Heart right ventricle (tissue), 16 donors: Measurements from ENCODE around the gene USB1. TPM values are rescaled to one million over a fixed set of nuclear protein-coding genes. Genes with fewer than 3 reads are reported as not detected.
"Not testable (repeated sequence)": the region's sequence is repeated elsewhere in the genome, so short reads cannot be mapped to it uniquely, and the experiment has no call there.

ENCODE experiments used
- ATAC-seq, 8 donors: fragments of 200-7000 bp; cut with Tn5 transposase; one replicate each; pipeline ENCODE4 v1.9.1; 2020; ENCODE audit warnings: mild to moderate bottlenecking in 8 of 8, moderate library complexity in 8 of 8, moderate number of reproducible peaks in 1 of 8
- DNase-seq, 2 donors: peaks; one replicate each; pipeline ENCODE4 v3.0.0-alpha.2; 2020
- H3K27ac ChIP-seq, 10 donors: fragments of 200-600 bp; sonication (generic) in 2 of 10; one replicate each; pipeline versions ENCODE4 v1.5.0 to v1.8.0; 2020 to 2022; ENCODE audit warnings: mild to moderate bottlenecking in 3 of 10
- H3K27me3 ChIP-seq, 7 donors: fragments of 200-600 bp; one replicate each; pipeline ENCODE4 v1.8.0; 2021 to 2022; ENCODE audit warnings: mild to moderate bottlenecking in 2 of 7
- H3K36me3 ChIP-seq, 9 donors: fragments of 200-600 bp; sonication (generic) in 1 of 9; one replicate each; pipeline versions ENCODE4 v1.5.0 to v1.8.0; 2020 to 2022; ENCODE audit warnings: mild to moderate bottlenecking in 2 of 9
- H3K4me1 ChIP-seq, 9 donors: fragments of 200-600 bp; sonication (generic) in 1 of 9; one replicate each; pipeline versions ENCODE4 v1.5.0 to v1.8.0; 2020 to 2022; ENCODE audit warnings: mild to moderate bottlenecking in 4 of 9
- H3K4me3 ChIP-seq, 10 donors: fragments of 200-600 bp; sonication (generic) in 2 of 10; one replicate each; pipeline versions ENCODE4 v1.5.0 to v1.8.0; 2020 to 2022; ENCODE audit warnings: mild to moderate bottlenecking in 7 of 10, moderate library complexity in 2 of 10
- H3K9me3 ChIP-seq, 11 donors: fragments of 200-600 bp in 10 of 11; sonication (generic) in 2 of 11; one replicate each; pipeline versions ENCODE4 v1.5.0 to v1.8.0; 2013 to 2022; ENCODE audit warnings: mild to moderate bottlenecking in 2 of 11, control low read depth in 1 of 11, moderate library complexity in 1 of 11
- CTCF ChIP-seq, 9 donors: fragments of 200-600 bp; sonication (generic) in 2 of 9; IDR thresholded peaks; one replicate each; pipeline versions ENCODE4 v1.5.0 to v1.8.0; 2021 to 2022; ENCODE audit warnings: antibody characterized with exemption in 9 of 9, mild to moderate bottlenecking in 5 of 9, moderate library complexity in 1 of 9
- WGBS, 2 donors: extraction: QIAGEN DNeasy Blood & Tissue Kit; methylation state at CpG; one replicate each; pipeline ENCODE4 v1.1.7; 2013; ENCODE audit warnings: inconsistent platforms in 1 of 2; 5-methylcytosine and 5-hydroxymethylcytosine counted together
- intact Hi-C, 10 donors: fragments of 100-400 bp; cut with DNase I; formaldehyde crosslinking; loops; one replicate each; pipeline versions ENCODE4 v1.11.1 to v1.14.2; 2022
- polyA plus RNA-seq, 2 donors: library from polyadenylated mRNA; stranded (reverse); fragments of 200-250 nt; gene quantifications; one replicate each; pipeline ENCODE4 v1.2.3, GENCODE V29; 2013
- total RNA-seq, 10 donors: library from RNA; stranded (reverse); fragmentation: NEBNext Ultra II Directional in 3 of 10; extraction: Animal tissue kit (Norgen Biotek cat#: 25700) in 3 of 10; gene quantifications; one replicate each; pipeline versions ENCODE4 v1.2.1 to v1.2.4, GENCODE V29; 2021 to 2023
- donor health status: Arrhythmogenic right ventricular cardiomyopathy.
- donor health status: ischemic (EF 13 %, LVEDD 7.1; RV severe dilation, severe dysfunction).
- donor health status: healthy with polysubstance abuse.
- donor health status: DM: no; HTN: yes; CAD: no.
- donor health status: DM: no; HTN: no; CAD: no.
- donor health status: ischemic (EF 25% LVEDD 6.9; RV normal size, moderate dysfunction).
- donor health status: ischemic (EF 25% LVEDD 5.7; RV mildly dilated, moderate dysfunction).
- donor health status: healthy.
- donor health status: DM: yes; HTN: yes; CAD: no.
- donor health status: Ischemic cardiomyopathy.
- donor health status: ischemic (EF 35%, LVEDD 5.7; RV mildly dilated, moderate dysfunction).
- donor health status: nonischemic (EF 11% LVEDD 7.7; RV severe dilation, severe dysfunction).
- donor health status: DM: yes; HTN: yes; CAD: no.
- donor health status: PGD.
- donor health status: ischemic (EF 29% LVEDD 5.4; RV normal size, mild dysfunction).
- donor health status: nonischemic (EF 23%, LVEDD 6.1; RV moderate dilation, normal function).

Gene USB1
- total and polyA plus RNA-seq, 12 donors = 21.1 to 44.3 (median 31.5) TPM

- ATAC-seq (no peak), DNase-seq (no peak)
- no peak for TF ChIP-seq CTCF (IDR thresholded peaks at IDR 0.05)
- H3K36me3 ChIP-seq = no peaks in the 10 kb centered on the region
- intact Hi-C loops = no loop called here
- WGBS, 2 donors = 76 to 88% methylated on average over 4 of the region's 4 CpGs
- H3K4me3 ChIP-seq = no peak overlapping the region
- no peaks in the 10 kb centered on the region for H3K9me3 ChIP-seq
- H3K27ac ChIP-seq = no peak overlapping the region
- no peaks in the 10 kb centered on the region for H3K27me3 ChIP-seq
- H3K4me1 ChIP-seq = peaks cover 0 to 8% (median 0%) of the 10 kb centered on the region in 9 donors
Measured at GRCh38 chr16:57972306-57972705, 28.9 kb upstream of the USB1 start.

DNA sequence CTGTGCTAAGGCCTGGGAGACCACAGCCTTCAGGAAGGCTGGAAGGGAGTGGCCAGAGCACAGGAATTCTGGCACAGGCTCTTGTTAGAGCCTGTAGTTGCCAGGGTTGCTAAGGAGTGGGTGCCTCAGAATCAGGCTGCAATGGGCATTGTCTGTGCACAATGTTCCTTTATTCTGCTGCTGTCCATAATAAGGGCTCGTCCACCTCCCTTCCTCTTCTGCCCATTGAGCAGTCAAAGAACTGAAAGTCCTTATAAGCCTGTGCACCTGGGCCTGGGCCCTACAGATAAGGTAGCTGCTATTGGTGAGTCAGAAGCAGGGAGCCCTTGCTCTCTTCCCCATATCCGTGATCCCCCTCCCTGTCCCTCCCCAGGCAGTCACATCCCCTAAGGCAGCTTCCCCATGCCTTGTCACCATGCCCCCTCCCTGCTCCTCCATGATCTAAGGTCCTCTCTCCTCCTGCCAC lies 24.8 kb upstream of the USB1 start:
- intact Hi-C loops = loop anchor here in 1 of 10 donors (5.0 kb wide), 1 partner anchor 39 kb away; no protein-coding TSS in a partner anchor
- Histone ChIP-seq H3K9me3 (no peaks in the 10 kb centered on the region), H3K4me1 (peaks cover 0 to 8% (median 0%) of the 10 kb centered on the region in 9 donors), H3K4me3 (no peak overlapping the region), H3K27ac (peak overlapping the region in 2 of 10 donors; percentile 23 to 61), H3K27me3 (no peaks in the 10 kb centered on the region), H3K36me3 (no peaks in the 10 kb centered on the region)
- ATAC-seq = peak; percentile 55 to 96 (median 85)
- 37 to 48% methylated on average over 2 of the region's 2 CpGs for WGBS, 2 donors
- TF ChIP-seq CTCF (IDR thresholded peaks at IDR 0.05) = no peak
- no peak for DNase-seq

- no peak overlapping the region for H3K4me3 ChIP-seq
- H3K36me3 ChIP-seq = no peaks in the 10 kb centered on the region
- no peaks in the 10 kb centered on the region for H3K27me3 ChIP-seq
- peak in 1 of 8 donors; percentile 30 for ATAC-seq
- intact Hi-C loops = loop anchor here in 1 of 10 donors (5.0 kb wide), 1 partner anchor 40 kb away; no protein-coding TSS in a partner anchor
- 78 to 82% methylated on average over 12 of the region's 12 CpGs for WGBS, 2 donors
- TF ChIP-seq CTCF (IDR thresholded peaks at IDR 0.05) = no peak
- no peak for DNase-seq
- no peak overlapping the region for H3K27ac ChIP-seq
- H3K9me3 ChIP-seq = no peaks in the 10 kb centered on the region
- peaks cover 0 to 8% (median 0%) of the 10 kb centered on the region in 9 donors for H3K4me1 ChIP-seq
Measured at GRCh38 chr16:57977418-57978069, 23.7 kb upstream of the USB1 start.

DNA sequence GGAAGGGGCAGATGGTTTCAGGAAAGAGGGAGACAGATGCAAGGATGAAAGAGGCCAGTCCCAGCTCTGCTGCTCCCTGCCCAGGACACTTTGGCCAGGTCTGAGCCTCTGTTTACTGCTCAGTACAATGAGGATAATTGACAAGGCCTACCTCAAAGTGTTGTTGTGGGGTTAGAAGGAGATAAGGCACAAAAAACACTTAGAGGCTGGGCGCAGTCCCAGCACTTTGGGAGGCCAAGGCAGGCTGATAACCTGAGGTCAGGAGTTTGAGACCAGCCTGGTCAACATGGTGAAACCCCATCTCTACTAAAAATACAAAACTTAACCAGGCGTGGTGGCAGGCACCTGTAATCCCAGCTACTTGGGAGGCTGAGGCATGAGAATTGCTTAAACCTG lies 23.1 kb upstream of the USB1 start:
- H3K27ac ChIP-seq, H3K4me1 ChIP-seq, ATAC-seq, DNase-seq, H3K9me3 ChIP-seq, H3K4me3 ChIP-seq, H3K27me3 ChIP-seq, H3K36me3 ChIP-seq: not testable (repeated sequence)
- 95 to 96% methylated on average over 2 of the region's 2 CpGs for WGBS, 2 donors
- intact Hi-C loops = loop anchor here in 1 of 10 donors (5.0 kb wide), 1 partner anchor 41 kb away; no protein-coding TSS in a partner anchor
